Neuronal stem cell (in vitro differentiated cells): ENCODE results near the gene FYB2.

Experiments
- DNase-seq: peaks from one replicate; pipeline ENCODE4 v3.0.0-alpha.2; 2013; ENCODE audit warnings: low spot score
- H2AFZ ChIP-seq: one replicate; pipeline ENCODE4 v1.6.1; 2013; ENCODE audit warnings: mild to moderate bottlenecking, low read length, inconsistent platforms
- H2AK5ac ChIP-seq: 2 replicates; pipeline ENCODE4 v1.6.1; 2013; ENCODE audit warnings: low read depth, mild to moderate bottlenecking, inconsistent platforms, low read length, moderate library complexity, mixed read lengths
- H2BK120ac ChIP-seq: 2 replicates; pipeline ENCODE4 v1.6.1; 2013; ENCODE audit warnings: low read depth, mild to moderate bottlenecking, inconsistent platforms, low read length, moderate library complexity, mixed read lengths
- H2BK12ac ChIP-seq: one replicate; pipeline ENCODE4 v1.6.1; 2013; ENCODE audit warnings: low read length, inconsistent platforms
- H2BK15ac ChIP-seq: 2 replicates; pipeline ENCODE4 v1.6.1; 2013; ENCODE audit warnings: mild to moderate bottlenecking, low read length, inconsistent platforms, mixed read lengths
- H2BK5ac ChIP-seq: one replicate; pipeline ENCODE4 v1.6.1; 2013; ENCODE audit warnings: inconsistent platforms, mild to moderate bottlenecking, low read length, moderate library complexity
- H3K14ac ChIP-seq: one replicate; pipeline ENCODE4 v1.6.1; 2013; ENCODE audit warnings: low read length, inconsistent platforms
- H3K18ac ChIP-seq: 2 replicates; pipeline ENCODE4 v1.6.1; 2013; ENCODE audit warnings: low read length, inconsistent platforms
- H3K23ac ChIP-seq: 2 replicates; pipeline ENCODE4 v1.6.1; 2013; ENCODE audit warnings: low read depth, mild to moderate bottlenecking, mixed read lengths, low read length, inconsistent platforms; ENCODE audit not compliant: poor library complexity
- H3K27ac ChIP-seq: replicated peaks from 3 replicates; pipeline ENCODE4 v1.5.1; 2013; ENCODE audit warnings: low read length, inconsistent platforms
- H3K27me3 ChIP-seq, 3 experiments: 2 replicates each; pipeline ENCODE4 v1.6.1; 2013; ENCODE audit warnings: low read length in 3 of 3, mild to moderate bottlenecking in 2 of 3, inconsistent platforms in 1 of 3, low read depth in 1 of 3, mixed read lengths in 1 of 3, moderate library complexity in 1 of 3; ENCODE audit not compliant: control insufficient read depth in 3 of 3, insufficient read depth in 3 of 3
- H3K36me3 ChIP-seq, 2 donors: replicated peaks in 1 of 2; 2 replicates each; pipeline ENCODE4 v1.6.1; 2013; ENCODE audit warnings: low read length in 2 of 2; ENCODE audit not compliant: control insufficient read depth in 2 of 2, insufficient read depth in 2 of 2
- H3K4ac ChIP-seq: 2 replicates; pipeline ENCODE4 v1.6.1; 2013; ENCODE audit warnings: inconsistent platforms, mild to moderate bottlenecking, low read length, moderate library complexity
- H3K4me1 ChIP-seq, 2 donors: 1 replicate in 1 of 2; 2 replicates in 1 of 2; pipeline ENCODE4 v1.6.1; 2013; ENCODE audit warnings: low read length in 2 of 2, low read depth in 1 of 2; ENCODE audit not compliant: control insufficient read depth in 2 of 2, insufficient read depth in 1 of 2
- H3K4me2 ChIP-seq: one replicate; pipeline ENCODE4 v1.6.1; 2013; ENCODE audit warnings: mild to moderate bottlenecking, low read length, inconsistent platforms; ENCODE audit not compliant: insufficient read depth, poor library complexity, severe bottlenecking
- H3K4me3 ChIP-seq, 2 donors: 2 replicates each; pipeline ENCODE4 v1.5.1; 2013; ENCODE audit warnings: low read length in 2 of 2, mild to moderate bottlenecking in 2 of 2, inconsistent platforms in 1 of 2, moderate library complexity in 1 of 2
- H3K79me1 ChIP-seq: one replicate; pipeline ENCODE4 v1.6.1; 2013; ENCODE audit warnings: low read depth, mild to moderate bottlenecking, inconsistent platforms, low read length, moderate library complexity
- H3K9ac ChIP-seq: one replicate; pipeline ENCODE4 v1.6.1; 2013; ENCODE audit warnings: mild to moderate bottlenecking, low read depth, low read length, inconsistent platforms; ENCODE audit not compliant: poor library complexity
- H3K9me3 ChIP-seq, 2 donors: replicated peaks in 1 of 2; 2 replicates each; pipeline versions ENCODE3 to v1.6.1; 2013; ENCODE audit warnings: low read length in 2 of 2, mild to moderate bottlenecking in 2 of 2, inconsistent platforms in 1 of 2, low read depth in 1 of 2, mixed read lengths in 1 of 2, moderate library complexity in 1 of 2; ENCODE audit not compliant: control insufficient read depth in 2 of 2, insufficient read depth in 1 of 2
- H4K8ac ChIP-seq: one replicate; pipeline ENCODE4 v1.6.1; 2013; ENCODE audit warnings: low read depth, mild to moderate bottlenecking, inconsistent platforms, low read length, moderate library complexity
- H4K91ac ChIP-seq: one replicate; pipeline ENCODE4 v1.6.1; 2013; ENCODE audit warnings: low read length, low read depth, mild to moderate bottlenecking, inconsistent platforms; ENCODE audit not compliant: poor library complexity
- WGBS, 2 donors: extraction: QIAGEN DNeasy Blood & Tissue Kit; methylation state at CpG; one replicate each; pipeline ENCODE4 v1.1.7; 2013; ENCODE audit warnings: missing lambda C conversion rate in 2 of 2, mixed read lengths in 1 of 2; ENCODE audit not compliant: insufficient read length in 2 of 2, insufficient replicate concordance in 1 of 2; ENCODE audit errors: extremely low coverage in 2 of 2; 5-methylcytosine and 5-hydroxymethylcytosine counted together

Gene FYB2

GRCh38 chr1:56855190-56855589, 36.0 kb upstream of the FYB2 start:
- Histone ChIP-seq H3K4me3 (no peak overlapping the region), H3K27ac (no peak overlapping the region), H4K8ac (no peak overlapping the region), H3K79me1 (no peaks in the 10 kb centered on the region), H3K9ac (no peak overlapping the region), H3K18ac (no peak overlapping the region), H3K4me2 (no peak overlapping the region), H2BK15ac (no peak overlapping the region), H3K4me1 (peaks cover 0 to under 1% of the 10 kb centered on the region in 2 donors), H2BK5ac (no peak overlapping the region), H3K23ac (no peak overlapping the region), H2BK12ac (no peak overlapping the region), H2BK120ac (no peak overlapping the region), H3K36me3 (no peaks in the 10 kb centered on the region), H4K91ac (no peak overlapping the region), H3K4ac (no peak overlapping the region), H2AK5ac (no peak overlapping the region), H3K27me3 (peaks cover 0 to 13% (median 0%) of the 10 kb centered on the region in 3 experiments), H3K9me3 (no peaks in the 10 kb centered on the region), H2AFZ (no peak overlapping the region), H3K14ac (no peak overlapping the region)
- WGBS, 2 donors, result no CpG with 5 or more reads among the region's 1 CpG
- DNase-seq, result no peak

- no peak within 1 kb of the TSS for H2AFZ ChIP-seq
- H3K4ac ChIP-seq, result no peak within 1 kb of the TSS
- no peaks in the 10 kb centered on the region for H3K79me1 ChIP-seq
- no peak within 1 kb of the TSS for H3K4me2 ChIP-seq
- no peak within 1 kb of the TSS for H2BK5ac ChIP-seq
- H3K27ac ChIP-seq, result no peak within 1 kb of the TSS
- peaks cover 0 to 5% of the 10 kb centered on the region in 2 donors for H3K4me1 ChIP-seq
- no peak within 1 kb of the TSS for H3K4me3 ChIP-seq
- no peak within 1 kb of the TSS for H2BK15ac ChIP-seq
- WGBS, 2 donors, result no CpG with 5 or more reads among the region's 3 CpGs
- H4K8ac ChIP-seq, result no peak within 1 kb of the TSS
- no peaks in the 10 kb centered on the region for H3K36me3 ChIP-seq
- DNase-seq, result no peak
- H2BK120ac ChIP-seq, result no peak within 1 kb of the TSS
- peaks cover 0 to 13% (median 0%) of the 10 kb centered on the region in 3 experiments for H3K27me3 ChIP-seq
- no peak within 1 kb of the TSS for H3K9ac ChIP-seq
- no peak within 1 kb of the TSS for H3K23ac ChIP-seq
- H3K9me3 ChIP-seq, result no peaks in the 10 kb centered on the region
- no peak within 1 kb of the TSS for H2AK5ac ChIP-seq
- no peak within 1 kb of the TSS for H2BK12ac ChIP-seq
- H3K14ac ChIP-seq, result no peak within 1 kb of the TSS
- no peak within 1 kb of the TSS for H3K18ac ChIP-seq
- H4K91ac ChIP-seq, result no peak within 1 kb of the TSS
These were observed 35.4 kb upstream of the FYB2 start, which contains the start of gene C8A for GRCh38 chr1:56854521-56855099. TSS of gene C8A (plus strand) at chr1:56854797. CDS start at chr1:56854902, 105 bp downstream.

GRCh38 chr1:56852476-56852875, 33.3 kb upstream of the FYB2 start:
- H2BK12ac ChIP-seq, result no peak overlapping the region
- H3K4me2 ChIP-seq, result no peak overlapping the region
- peaks cover 0 to 10% of the 10 kb centered on the region in 2 donors for H3K4me1 ChIP-seq
- H3K9ac ChIP-seq, result no peak overlapping the region
- no peaks in the 10 kb centered on the region for H3K36me3 ChIP-seq
- no peak overlapping the region for H2BK15ac ChIP-seq
- no peak overlapping the region for H3K27ac ChIP-seq
- no peak overlapping the region for H3K14ac ChIP-seq
- H3K27me3 ChIP-seq, result peaks cover 0 to 17% (median 0%) of the 10 kb centered on the region in 3 experiments
- no peak overlapping the region for H4K8ac ChIP-seq
- no peak overlapping the region for H3K18ac ChIP-seq
- WGBS, 2 donors, result no CpG with 5 or more reads among the region's 1 CpG
- no peak overlapping the region for H3K4ac ChIP-seq
- no peak for DNase-seq
- H3K9me3 ChIP-seq, result no peaks in the 10 kb centered on the region
- H2BK120ac ChIP-seq, result no peak overlapping the region
- H2AK5ac ChIP-seq, result no peak overlapping the region
- no peak overlapping the region for H2BK5ac ChIP-seq
- H3K79me1 ChIP-seq, result no peaks in the 10 kb centered on the region
- no peak overlapping the region for H3K4me3 ChIP-seq
- H4K91ac ChIP-seq, result no peak overlapping the region
- H3K23ac ChIP-seq, result no peak overlapping the region
- H2AFZ ChIP-seq, result no peak overlapping the region

GRCh38 chr1:56850922-56851321, 31.7 kb upstream of the FYB2 start:
- H3K9ac ChIP-seq, result no peak overlapping the region
- H3K79me1 ChIP-seq, result no peaks in the 10 kb centered on the region

More at GRCh38 chr1:56850922-56851321, 31.7 kb upstream of the FYB2 start:
- no peak overlapping the region for H2BK5ac ChIP-seq
- no peak overlapping the region for H2AK5ac ChIP-seq
- no peak overlapping the region for H2BK12ac ChIP-seq
- H3K4me1 ChIP-seq, result peaks cover 0 to 10% of the 10 kb centered on the region in 2 donors
- H4K8ac ChIP-seq, result no peak overlapping the region
- no peak overlapping the region for H3K18ac ChIP-seq
- H2BK120ac ChIP-seq, result no peak overlapping the region
- no peak for DNase-seq
- no peaks in the 10 kb centered on the region for H3K36me3 ChIP-seq
- H3K9me3 ChIP-seq, result no peaks in the 10 kb centered on the region
- no CpG with 5 or more reads among the region's 5 CpGs for WGBS, 2 donors
- H3K23ac ChIP-seq, result no peak overlapping the region
- H2BK15ac ChIP-seq, result no peak overlapping the region
- no peak overlapping the region for H3K14ac ChIP-seq
- no peak overlapping the region for H3K4me2 ChIP-seq
- H3K4me3 ChIP-seq, result no peak overlapping the region
- H3K27ac ChIP-seq, result no peak overlapping the region
- H3K27me3 ChIP-seq, result peaks cover 0 to 17% (median 0%) of the 10 kb centered on the region in 3 experiments
- no peak overlapping the region for H4K91ac ChIP-seq
- no peak overlapping the region for H3K4ac ChIP-seq
- H2AFZ ChIP-seq, result no peak overlapping the region
